ENCODE data around the gene IRX6.

Gene IRX6

GRCh38 chr16:55323637-55324271 lies at the start of gene IRX6:
IRX6 (plus strand) TSS chr16:55324203; CDS start chr16:55325092, 889 bp downstream.
- no peak for DNase-seq

- DNase-seq, result no peak
These were observed 49.6 kb upstream of the IRX6 start for GRCh38 chr16:55274391-55274790.

- no peak for DNase-seq
These were observed 48.8 kb upstream of the IRX6 start for GRCh38 chr16:55275167-55275566.

GRCh38 chr16:55275869-55276268 lies 48.1 kb upstream of the IRX6 start:
- no peak for DNase-seq

- DNase-seq, result no peak
These were observed 46.5 kb upstream of the IRX6 start for GRCh38 chr16:55277536-55277935.

GRCh38 chr16:55279598-55279997 lies 44.4 kb upstream of the IRX6 start:
- DNase-seq, result no peak

- DNase-seq, result peak; percentile 54
These were observed 43.4 kb upstream of the IRX6 start for GRCh38 chr16:55280587-55280986.

- DNase-seq, result no peak
These were observed 41.6 kb upstream of the IRX6 start for GRCh38 chr16:55282441-55282840.

GRCh38 chr16:55283812-55284717 lies 39.9 kb upstream of the IRX6 start:
- DNase-seq, result peak; percentile 33

GRCh38 chr16:55284718-55285099 lies 39.3 kb upstream of the IRX6 start:
- no peak for DNase-seq

- DNase-seq, result no peak
These were observed 38.4 kb upstream of the IRX6 start for GRCh38 chr16:55285586-55285985.

- no peak for DNase-seq
These were observed 34.6 kb upstream of the IRX6 start for GRCh38 chr16:55289353-55289752.

GRCh38 chr16:55291847-55292246 lies 32.2 kb upstream of the IRX6 start:
- DNase-seq, result no peak

GRCh38 chr16:55292491-55292890 lies 31.5 kb upstream of the IRX6 start:
- no peak for DNase-seq

- DNase-seq, result no peak
These were observed 29.9 kb upstream of the IRX6 start for GRCh38 chr16:55294129-55294528.

- no peak for DNase-seq
These were observed 29.1 kb upstream of the IRX6 start for GRCh38 chr16:55294931-55295342.

GRCh38 chr16:55297062-55297909 lies 26.7 kb upstream of the IRX6 start:
- no peak for DNase-seq

GRCh38 chr16:55297910-55298479 lies 26.0 kb upstream of the IRX6 start:
- no peak for DNase-seq

GRCh38 chr16:55301385-55302008 lies 22.5 kb upstream of the IRX6 start:
- no peak for DNase-seq

- no peak for DNase-seq
These were observed 21.4 kb upstream of the IRX6 start for GRCh38 chr16:55302635-55303034.

GRCh38 chr16:55308973-55309372 lies 15.0 kb upstream of the IRX6 start:
- DNase-seq, result no peak

- DNase-seq, result no peak
These were observed 1.7 kb upstream of the IRX6 start for GRCh38 chr16:55322327-55322726.
